Stimulated activated CD8-positive, alpha-beta memory T cell treated with anti-CD3 and anti-CD28 coated beads, Interleukin-7, amount 100 ng/mL, for 48 hours (primary cell): Measurements from ENCODE around the gene MOB3A.
"Not testable (repeated sequence)": the region's sequence is repeated elsewhere in the genome, so short reads cannot be mapped to it uniquely, and the experiment has no call there.

Experiments
- DNase-seq, 2 donors: peaks; one replicate each; pipeline ENCODE4 v3.0.0-alpha.2; 2020; ENCODE audit warnings: low read depth in 1 of 2; ENCODE audit errors: extremely low read depth in 1 of 2

MOB3A gene

GRCh38 chr19:2035590-2035991 is 60.5 kb downstream of the MOB3A start:
- DNase-seq, result no peak

- DNase-seq, result peak in 1 of 2 donors; percentile 57
These were observed 61.2 kb downstream of the MOB3A start for GRCh38 chr19:2034729-2035589.

GRCh38 chr19:2034253-2034652 is 61.9 kb downstream of the MOB3A start:
- DNase-seq, result not testable (repeated sequence)

GRCh38 chr19:2033825-2034159 is 62.3 kb downstream of the MOB3A start:
- no peak for DNase-seq

GRCh38 chr19:2033115-2033824 is 62.9 kb downstream of the MOB3A start:
- no peak for DNase-seq

GRCh38 chr19:2032296-2032941 is 63.7 kb downstream of the MOB3A start:
- no peak for DNase-seq

- DNase-seq, result no peak
These were observed 68.8 kb downstream of the MOB3A start for GRCh38 chr19:2027361-2027760.

- DNase-seq, result no peak
These were observed 69.4 kb downstream of the MOB3A start for GRCh38 chr19:2026770-2027169.

- no peak for DNase-seq
These were observed 73.8 kb downstream of the MOB3A start for GRCh38 chr19:2022289-2022688.

GRCh38 chr19:2021453-2022140 is 74.5 kb downstream of the MOB3A start:
- DNase-seq, result no peak
